Left forelimb (tissue), 1 donor: Measurements from ENCODE around the gene STARD13.

Experiments used
- DNase-seq: peaks from one replicate; pipeline ENCODE4 v3.0.0-alpha.2; 2018; ENCODE audit warnings: low spot score

Gene STARD13

GRCh38 chr13:33277946-33278345 lies 7.6 kb downstream of the STARD13 start:
- no peak for DNase-seq

- DNase-seq = no peak
Observed at GRCh38 chr13:33277037-33277740, 8.4 kb downstream of the STARD13 start.

DNA sequence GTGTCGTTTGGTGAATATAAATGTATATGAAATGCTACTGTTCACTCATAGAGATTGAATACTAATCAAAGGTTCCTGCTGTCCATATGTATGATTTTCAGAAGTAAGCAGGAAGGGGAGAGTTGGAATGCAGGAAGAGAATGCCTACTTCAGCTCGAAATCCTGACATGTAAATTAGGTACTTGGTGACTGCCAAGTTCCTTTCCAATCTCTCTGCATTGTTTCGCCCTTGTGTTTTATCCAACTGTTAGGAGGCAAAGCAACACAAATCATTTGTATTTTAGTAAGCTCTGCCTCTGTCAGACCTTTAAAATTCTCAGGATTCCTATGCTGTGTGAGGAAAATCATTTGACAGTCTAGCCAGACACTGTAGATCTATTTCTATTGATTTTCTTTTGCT lies 9.0 kb downstream of the STARD13 start:
- DNase-seq = no peak

DNA sequence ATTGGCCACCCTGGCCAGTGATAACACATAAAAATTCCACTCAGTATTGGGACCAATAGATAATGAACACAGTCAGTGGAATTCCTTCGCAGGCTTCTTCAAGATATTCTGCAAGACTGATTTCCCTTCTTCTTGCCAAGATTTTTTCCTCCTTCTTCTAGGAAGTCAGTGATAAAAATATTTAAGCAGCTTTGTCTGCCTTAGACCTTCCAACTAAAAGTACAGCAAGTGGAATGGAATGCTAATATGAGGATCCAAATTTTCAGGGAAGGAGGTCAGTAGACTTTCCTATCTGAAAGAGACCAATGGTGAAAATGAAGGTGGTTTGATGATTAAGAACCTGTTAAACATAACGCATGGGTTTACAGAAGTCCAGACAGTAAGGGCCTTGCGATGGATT lies 9.6 kb downstream of the STARD13 start:
- DNase-seq = no peak

GRCh38 chr13:33274264-33274663 lies 11.3 kb downstream of the STARD13 start:
- no peak for DNase-seq

- no peak for DNase-seq
Observed at GRCh38 chr13:33272531-33273124, 12.9 kb downstream of the STARD13 start.

- no peak for DNase-seq
Observed at GRCh38 chr13:33271759-33272158, 13.8 kb downstream of the STARD13 start.

- DNase-seq = no peak
Observed at GRCh38 chr13:33270895-33271538, 14.5 kb downstream of the STARD13 start.

DNA sequence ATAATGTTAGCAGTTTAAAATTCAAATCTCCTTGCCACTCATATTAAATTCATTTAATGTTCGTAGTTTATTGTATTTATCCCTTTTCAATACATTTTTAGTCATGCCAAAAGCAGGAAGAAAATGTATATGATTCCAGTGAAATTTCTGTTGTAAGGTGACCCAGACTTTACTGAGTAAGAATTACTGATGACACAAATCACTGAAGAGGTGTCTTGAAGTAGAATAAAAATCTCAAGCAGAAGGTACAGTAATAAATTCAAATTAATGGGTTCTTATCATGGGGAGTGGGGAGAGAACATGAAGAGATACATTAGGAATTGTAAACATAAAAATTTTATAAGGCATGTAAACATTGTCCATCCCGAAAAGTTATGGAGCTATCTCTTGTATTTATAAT lies 19.9 kb downstream of the STARD13 start:
- no peak for DNase-seq

DNA sequence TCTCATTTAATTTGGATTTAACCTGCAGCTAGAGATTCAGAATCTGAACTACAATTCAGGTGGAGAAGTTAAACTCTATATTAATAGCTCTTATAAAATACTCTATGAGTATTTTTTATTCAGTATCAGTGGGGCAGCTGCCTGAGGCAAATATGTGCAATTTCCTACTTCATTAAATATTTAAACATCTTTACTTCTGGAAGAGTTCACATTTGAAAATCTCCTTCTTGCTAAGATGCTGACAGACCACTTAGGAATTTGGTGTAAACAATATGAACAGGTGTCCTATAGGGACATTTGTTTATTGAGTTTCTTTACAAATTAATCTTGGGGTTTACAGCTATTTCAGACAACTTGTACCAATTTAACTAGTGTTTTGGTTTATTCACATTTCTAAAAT lies 20.4 kb downstream of the STARD13 start:
- DNase-seq = no peak

GRCh38 chr13:33264620-33264978 lies 21.0 kb downstream of the STARD13 start:
- no peak for DNase-seq

- no peak for DNase-seq
Observed at GRCh38 chr13:33263976-33264619, 21.5 kb downstream of the STARD13 start.

DNA sequence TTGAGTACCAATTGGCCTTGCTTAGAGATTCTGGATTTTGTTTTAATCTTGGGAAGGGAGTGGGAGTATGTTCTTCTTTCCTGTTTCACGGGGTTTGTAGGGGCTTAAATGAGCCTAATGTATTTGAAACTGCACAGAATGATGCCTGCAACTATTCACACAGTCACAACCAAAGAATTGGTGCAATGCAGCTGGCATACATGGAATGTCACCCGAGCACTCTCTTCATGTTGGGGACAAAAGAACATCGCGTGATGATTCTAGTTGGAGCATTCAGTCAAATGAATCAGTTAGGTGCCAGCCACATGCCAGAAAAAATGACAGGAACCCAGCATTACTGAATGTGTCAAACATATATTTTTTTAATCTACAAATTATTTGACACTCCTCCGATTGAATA lies 22.1 kb downstream of the STARD13 start:
- no peak for DNase-seq

DNA sequence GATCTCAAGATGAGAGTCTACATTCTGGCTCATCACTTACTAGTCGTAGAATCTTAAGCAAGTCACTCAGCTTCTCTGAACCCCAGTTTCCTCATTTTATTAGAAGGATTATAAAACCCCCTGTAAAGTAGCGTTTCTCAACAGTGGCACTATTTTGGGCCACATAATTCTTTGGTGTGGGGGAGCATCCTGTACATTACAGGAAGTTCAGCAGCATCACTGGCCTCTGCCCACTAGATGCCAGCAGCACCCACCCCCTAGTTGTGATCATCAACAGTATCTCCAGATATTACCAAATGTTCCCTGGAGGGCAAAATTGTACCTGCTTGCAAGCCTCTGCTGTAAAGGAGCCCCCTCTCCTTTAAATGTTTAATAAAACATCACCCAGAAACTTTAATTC lies 22.6 kb downstream of the STARD13 start:
- no peak for DNase-seq

GRCh38 chr13:33262594-33262993 lies 23.0 kb downstream of the STARD13 start:
- DNase-seq = no peak

DNA sequence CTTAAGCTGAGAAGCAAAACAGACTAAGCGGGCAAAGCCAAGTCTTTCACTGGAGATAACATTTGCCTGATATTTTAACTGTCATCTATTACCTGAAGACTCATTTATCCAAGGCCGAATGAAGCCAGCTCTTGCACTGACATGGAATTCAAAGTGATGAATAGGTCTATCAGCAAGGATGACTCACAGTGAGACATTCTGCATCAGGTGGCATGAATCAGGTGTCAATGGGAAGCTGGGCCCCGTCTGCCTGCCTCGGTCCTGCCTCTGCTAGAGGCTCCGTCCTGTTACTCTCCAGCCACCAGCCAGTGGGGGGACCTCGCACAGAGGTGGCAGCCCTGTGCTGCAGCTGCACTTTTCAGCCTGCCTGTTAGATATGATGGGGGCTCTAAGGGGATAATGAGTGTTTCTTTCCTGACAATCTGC lies 23.5 kb downstream of the STARD13 start:
- DNase-seq = no peak

- no peak for DNase-seq
Observed at GRCh38 chr13:33261387-33262061, 24.0 kb downstream of the STARD13 start.

DNA sequence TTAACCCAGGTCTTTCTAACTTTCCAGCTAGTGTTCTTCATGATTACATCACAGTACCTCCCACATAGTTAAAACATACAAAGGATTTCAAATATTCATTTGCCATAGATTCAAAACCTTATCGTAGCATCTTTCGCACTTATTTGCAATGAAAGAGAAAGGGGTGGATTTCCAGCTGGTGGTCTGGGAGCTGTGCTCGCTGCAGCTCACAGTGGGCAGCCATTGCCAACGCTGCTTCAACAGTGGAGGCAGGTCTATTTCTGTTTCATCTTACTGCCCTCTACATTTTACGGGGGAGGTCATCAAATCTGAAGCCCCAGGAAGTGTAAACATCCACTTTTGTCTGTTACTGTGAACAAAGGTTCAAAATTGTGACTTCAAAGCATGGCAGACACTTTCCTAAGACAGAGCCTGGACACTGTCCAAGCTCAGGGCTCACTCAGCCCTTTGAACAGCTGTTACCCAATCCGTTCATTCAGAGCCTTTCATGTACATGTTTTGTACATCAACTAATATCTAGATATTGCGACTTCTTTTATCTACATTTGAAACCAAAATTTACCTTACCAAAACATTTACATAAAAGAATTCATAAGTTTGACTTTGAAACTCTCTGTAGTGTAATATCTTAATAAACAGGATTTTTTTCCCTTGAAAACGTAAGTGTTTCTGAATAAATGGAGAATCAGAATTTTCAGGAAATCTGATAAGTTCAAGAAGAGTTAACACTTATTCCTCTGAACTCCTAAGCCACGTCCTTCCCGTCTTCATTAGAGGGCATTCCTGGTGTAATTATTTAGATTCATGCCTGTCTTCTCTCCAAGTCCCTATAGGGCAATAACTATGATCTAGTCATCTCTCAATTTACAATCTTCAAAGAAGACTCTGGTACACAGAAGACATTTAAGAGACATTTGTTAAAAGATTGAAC lies 25.1 kb downstream of the STARD13 start:
- DNase-seq = no peak

DNA sequence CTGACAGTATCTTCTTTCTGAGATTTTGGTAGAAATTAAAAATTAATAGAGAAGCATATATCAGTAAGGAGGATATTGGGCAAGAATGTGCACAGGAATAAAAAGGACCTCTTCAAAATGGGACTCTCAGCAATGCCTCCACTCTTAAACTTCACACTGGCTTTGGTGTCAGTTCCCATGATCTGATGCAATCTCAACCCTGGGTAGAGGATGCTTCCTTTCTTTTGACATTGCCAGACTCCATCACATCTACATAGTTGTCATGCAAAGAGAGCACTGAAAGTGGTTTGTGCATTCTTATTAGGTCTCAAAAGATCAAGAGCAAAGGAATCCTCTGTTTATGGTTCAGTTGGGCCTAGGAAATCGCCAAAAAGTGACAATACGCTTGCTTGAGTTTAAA lies 26.3 kb downstream of the STARD13 start:
- DNase-seq = no peak

DNA sequence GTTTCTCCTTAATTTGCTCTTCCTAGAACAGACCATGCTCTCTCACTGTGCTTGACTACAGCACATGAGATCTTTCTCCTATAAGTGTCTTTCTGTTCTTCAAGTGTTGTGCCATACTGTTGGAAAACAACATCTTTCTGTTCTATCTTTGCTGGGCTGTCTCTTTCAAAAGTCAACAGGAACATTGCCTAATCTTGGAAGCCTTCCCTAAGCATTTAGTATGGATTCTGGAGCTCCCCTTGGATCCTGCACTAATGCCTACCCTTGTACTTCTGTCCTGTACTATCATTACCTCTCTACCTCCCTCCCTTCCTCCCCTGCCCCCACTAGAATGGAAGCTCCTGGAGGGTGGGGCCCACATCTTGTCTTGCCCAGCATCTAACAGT lies 26.8 kb downstream of the STARD13 start:
- DNase-seq = no peak
